HG02885 (cell line): ENCODE data around the gene DUSP8.
"Not testable (repeated sequence)": the region's sequence is repeated elsewhere in the genome, so short reads cannot be mapped to it uniquely, and the experiment has no call there.

Source experiments
- ATAC-seq: cut with Tn5 transposase; IDR thresholded peaks from one replicate; pipeline ENCODE4 v1.9.1; 2021; ENCODE audit warnings: mild to moderate bottlenecking; ENCODE audit not compliant: unreplicated experiment, poor library complexity

The DUSP8 gene

DNA sequence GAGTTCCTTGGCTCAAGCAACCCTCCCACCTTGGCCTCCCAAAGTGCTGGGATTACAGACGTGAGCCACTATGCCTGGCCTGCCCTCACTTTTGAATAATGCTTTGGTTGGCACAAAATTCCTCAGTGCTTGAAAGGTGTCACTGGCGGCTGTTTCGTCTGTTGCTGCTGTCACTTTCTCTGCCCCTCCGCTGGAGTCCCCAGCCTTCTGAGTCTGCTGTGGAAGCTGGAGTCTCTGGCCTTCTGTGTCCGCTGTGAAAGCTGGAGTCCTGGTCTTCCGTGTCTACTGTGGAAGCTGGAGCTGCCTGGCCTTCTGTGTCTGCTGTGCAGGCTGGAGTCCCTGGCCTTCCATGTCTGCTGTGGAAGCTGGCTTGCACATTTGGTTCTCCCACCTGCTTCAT is 17.9 kb upstream of the DUSP8 start:
- no peak for ATAC-seq

DNA sequence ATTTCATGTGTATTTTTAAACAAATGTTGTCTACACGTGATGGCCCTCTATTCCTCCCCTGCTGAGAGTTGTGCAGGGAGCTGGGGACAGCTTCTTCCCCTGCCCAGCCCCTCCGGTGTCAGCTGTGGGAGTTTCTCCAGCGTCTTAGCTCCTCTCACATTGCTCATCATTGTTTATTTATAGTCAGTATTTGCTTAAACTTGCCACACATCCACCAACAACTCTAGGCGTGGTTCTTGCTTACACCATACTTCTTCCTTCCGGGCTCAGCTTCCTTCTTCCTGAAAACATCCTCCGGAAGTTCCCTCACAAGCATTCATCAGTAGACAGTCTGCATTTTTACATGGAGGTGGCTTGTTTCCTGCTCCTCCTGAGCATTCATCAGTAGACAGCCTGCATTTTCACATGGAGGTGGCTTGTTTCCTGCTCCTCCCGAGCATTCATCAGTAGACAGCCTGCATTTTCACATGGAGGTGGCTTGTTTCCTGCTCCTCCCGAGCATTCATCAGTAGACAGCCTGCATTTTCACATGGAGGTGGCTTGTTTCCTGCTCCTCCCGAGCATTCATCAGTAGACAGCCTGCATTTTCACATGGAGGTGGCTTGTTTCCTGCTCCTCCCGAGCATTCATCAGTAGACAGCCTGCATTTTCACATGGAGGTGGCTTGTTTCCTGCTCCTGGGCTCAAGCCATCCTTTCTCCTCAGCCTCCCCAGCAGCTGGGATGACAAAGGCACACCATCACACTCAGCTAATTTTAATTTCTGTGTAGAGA is 17.3 kb upstream of the DUSP8 start:
- ATAC-seq: not testable (repeated sequence)

DNA sequence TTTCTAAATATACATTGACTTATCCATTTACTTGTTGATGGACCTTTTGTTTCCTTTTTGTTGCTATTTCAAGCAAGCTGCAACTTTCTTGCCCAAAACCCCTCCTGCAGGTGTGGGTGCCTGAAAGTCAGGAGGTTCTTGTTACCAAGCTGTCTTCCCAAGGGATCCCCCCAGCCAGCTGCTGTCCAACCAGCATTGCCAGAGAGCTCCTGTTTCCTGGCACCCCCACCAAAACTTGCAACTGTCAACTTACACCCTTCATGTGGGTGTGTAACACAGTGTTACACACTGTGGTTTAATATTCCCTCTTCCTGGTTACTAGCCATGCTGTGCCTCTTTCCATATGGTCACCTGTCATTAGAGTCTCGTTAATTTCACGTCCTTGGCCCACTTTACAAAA is 14.6 kb upstream of the DUSP8 start:
- ATAC-seq: no peak

DNA sequence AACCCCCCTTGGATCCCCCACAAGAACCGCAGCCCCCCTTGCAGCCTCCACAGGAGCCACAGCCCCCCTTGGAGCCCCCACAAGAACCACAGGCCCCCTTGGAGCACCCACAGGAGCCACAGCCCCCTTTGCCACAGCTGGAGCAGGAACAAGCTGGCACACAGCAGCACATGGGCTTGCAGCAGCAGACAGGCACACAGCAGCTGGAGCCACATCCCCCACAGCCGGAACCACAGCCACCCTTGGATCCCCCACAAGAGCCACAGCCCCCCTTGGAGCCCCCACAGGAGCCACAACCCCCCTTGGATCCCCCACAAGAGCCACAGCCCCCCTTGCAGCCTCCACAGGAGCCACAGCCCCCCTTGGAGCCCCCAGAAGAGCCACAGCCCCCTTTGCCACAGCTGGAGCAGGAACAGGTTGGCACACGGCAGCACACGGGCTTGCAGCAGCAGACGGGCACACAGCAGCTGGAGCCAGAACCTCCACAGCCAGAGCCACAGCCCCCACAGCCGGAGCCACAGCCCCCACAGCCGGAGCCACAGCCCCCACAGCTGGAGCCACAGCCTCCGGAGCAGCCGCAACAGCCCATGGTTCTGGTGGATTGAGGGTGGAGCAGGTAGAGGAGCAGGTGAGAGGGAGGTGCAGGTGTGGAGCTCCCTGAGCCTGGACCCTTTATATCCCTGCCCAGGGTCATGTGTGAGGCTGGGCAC is 12.7 kb upstream of the DUSP8 start, which contains the start of gene KRTAP5-1:
Gene KRTAP5-1, minus strand, starts transcription at position 623 of the 710 bp plus-strand sequence. Its CDS starts 34 bp downstream, at position 589.
- ATAC-seq: not testable (repeated sequence)

DNA sequence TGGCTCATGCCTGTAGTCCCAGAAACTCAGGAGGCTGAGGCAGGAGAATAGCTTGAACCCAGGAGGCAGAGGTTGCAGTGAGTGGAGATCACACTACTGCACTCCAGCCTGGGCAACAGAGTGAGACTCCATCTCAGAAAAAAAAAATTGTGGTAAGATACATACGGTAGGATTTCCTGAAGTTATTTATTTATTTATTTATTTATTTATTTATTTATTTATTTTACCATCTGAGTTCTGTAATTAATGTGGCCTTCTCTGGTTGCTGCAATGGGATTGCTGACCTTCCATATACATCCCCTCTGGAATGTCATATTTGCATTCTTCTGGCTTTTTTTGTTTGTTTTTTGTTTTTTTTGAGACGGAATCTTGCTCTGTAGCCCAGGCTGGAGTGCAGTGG is 10.8 kb upstream of the DUSP8 start:
- ATAC-seq: not testable (repeated sequence)

DNA sequence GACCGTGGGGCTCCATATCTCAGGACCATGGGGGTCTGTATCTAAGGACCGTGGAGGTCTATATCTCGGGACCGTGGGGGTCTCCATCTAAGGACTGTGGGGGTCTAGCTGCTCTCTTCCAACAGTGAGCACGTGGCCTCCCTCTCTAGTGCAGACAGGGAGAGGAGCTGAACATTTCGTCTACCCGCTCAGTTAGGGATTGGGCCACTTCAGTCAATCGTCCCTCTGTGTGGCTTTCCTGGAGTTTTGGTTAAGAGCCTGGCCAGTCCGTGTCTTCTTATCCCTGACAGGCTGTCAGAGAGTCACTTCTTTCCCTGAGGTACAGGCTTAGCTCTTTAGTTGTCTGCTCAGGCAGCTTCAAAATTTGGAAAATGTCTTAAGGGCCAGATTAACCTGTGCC is 9.9 kb upstream of the DUSP8 start:
- ATAC-seq: no peak

DNA sequence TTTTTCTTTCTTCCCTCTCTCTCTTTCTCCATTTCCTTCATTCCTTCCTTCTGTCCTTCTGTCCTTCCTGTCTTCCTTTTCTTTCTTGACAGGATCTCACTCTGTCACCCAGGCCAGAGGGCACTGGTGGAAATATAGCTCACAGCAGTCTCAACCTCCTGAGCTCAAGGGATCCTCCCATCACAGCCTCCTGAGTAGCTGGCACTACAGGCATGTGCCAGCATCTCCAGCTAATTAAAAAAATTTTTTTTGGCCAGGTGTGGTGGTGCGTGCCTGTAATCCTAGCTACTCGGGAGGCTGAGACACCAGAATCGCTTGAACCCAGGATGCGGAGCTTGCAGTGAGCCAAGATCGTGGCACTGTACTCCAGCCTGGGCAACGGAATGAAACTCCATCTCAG is 4.8 kb upstream of the DUSP8 start:
- no peak for ATAC-seq

DNA sequence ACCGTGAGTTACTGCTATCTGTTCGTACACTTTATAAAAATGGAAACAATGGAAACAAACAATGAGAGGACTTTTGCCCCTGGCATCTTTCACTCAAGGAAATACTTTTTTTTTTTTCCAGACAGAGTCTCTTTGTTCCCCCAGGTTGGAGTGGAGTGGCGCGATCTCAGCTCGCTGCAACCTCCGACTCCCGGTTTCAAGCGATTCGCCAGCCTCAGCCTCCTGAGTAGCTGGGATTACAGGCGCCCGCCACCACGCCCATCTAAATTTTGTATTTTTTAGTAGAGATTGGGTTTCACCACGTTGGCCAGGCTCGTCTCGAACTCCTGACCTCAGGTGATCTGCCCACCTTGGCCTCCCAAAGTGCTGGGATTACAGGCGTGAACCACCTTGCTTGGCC is 3.7 kb upstream of the DUSP8 start:
- not testable (repeated sequence) for ATAC-seq

DNA sequence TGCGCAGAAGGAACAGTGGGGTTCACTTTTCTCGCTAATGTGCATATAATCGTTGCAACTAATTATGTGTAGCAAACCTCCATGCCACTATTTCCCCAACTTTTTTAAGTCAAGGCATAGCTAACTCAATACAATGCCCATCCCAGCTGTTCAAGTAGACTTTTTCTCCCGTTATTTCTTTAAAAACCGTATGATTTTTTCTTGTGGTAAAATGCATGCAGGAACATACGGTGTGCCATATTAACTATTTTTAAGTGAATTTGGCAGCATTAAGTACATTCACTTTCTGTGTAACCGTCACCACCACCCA is 2.8 kb upstream of the DUSP8 start:
- ATAC-seq: no peak

DNA sequence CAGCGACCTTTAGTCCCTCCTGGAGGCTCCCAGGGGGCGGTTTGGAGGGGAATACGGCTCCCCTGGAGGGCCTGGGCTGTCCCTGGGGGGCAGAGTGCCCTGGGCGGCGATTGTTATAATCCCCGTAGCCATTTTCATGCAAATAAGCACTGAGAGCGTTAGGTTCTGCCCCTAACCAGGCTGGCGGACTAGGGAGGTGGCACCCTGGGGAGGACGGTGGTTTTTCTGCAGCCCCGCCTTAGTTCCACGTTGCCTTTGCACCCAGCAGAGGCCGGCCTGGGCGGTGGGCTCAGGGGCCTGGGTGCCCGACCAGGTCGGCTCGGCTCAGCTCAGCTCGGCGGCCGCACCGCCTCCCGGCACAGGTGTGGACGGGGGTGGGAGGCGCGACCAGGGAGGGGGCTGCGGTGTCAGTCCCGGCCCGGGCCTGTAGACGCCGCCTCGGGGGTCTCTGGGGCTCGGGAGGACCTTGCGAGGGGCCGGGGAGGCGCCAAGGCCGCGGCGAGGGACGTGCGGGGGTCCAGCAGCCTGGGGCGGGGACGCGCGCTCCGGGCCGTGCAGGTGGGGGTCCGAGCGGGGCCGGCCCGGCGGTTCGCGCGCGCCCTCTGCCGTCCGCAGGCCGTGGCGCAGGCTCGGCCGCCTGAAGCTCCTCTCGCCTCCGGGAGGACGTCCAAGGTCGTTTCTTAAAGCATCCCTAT is 2.3 kb upstream of the DUSP8 start:
- peak; percentile 36 for ATAC-seq

DNA sequence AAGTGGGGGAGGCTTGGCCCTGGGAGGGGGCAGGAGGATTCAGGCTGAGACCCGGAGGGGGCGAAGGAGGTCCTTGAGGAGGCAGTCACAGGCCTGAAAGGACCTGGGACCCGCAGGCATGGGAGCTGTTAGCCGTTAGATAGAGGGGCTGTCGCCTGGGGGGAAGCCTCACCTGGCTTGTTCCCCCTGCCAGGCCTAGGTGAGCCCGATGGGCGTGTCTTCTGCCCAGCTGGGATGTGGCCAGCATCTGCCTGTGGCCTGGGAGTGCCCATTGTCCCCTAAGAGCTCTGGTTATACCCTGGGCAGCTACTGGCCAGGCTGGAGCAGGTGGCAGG is 1.8 kb upstream of the DUSP8 start:
- ATAC-seq: no peak

DNA sequence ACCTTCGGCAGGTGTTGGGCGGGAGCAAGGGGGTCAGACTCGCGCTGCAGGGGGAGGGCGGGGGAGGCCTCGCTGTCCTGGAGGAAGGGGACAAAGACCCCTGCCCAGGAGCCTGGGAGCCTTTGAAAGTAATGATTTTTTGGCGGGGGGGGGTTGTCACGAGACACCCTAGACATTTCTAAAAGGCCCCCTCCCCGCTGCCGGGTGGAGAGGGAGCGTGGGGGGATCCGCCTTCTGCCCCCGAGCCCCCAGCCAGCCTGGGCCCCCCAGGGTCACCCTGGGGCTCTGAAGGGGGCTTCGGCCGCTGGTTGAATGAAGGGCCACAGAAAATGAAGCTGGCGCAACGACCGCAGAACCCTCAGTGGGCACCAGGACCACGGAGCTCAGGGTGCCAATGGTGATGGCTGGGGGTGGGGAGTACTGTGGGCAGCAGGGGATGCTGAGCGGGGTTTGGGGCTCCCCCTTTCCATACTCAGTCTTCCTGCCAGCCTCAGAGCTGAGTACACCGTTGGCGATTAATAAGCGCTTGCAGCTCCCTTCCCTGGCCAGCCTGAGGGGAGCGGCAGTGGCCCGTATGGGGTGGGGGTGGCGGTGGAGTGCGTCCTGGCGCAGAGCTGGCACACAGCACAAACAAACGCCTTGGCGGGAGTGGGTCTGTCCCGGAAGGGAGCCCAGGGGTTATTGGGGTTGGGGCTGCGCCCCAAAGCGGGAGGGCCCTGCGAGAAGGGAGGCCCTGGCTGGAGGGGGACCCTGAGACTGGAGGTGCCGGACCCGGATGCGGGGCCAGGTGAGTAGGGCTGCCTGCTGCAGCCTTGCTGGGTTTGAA is 1.2 kb upstream of the DUSP8 start:
- ATAC-seq: no peak

DNA sequence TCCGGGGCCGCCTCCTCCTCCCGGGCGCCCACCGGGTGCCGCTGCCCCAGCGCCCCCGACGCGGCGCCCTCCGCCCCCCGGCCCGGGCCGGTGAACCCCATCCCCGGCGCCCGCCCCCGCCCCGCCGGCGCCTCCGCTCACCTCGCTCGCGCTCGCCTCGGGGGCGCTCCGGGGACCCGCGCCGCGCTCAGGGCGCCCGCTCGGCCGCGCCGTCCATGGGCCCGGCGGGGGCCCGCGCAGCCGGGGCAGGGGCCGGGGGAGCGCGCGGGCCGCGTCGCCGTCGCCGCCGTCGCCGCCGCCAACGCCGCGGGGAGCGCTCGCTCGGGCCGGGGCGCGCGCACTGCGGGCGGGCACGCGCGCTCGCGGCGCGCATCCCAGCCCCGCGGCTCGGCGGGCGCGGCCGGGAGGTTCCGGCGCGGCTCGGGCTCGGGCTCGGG is 293 bp downstream of the DUSP8 start:
- ATAC-seq: no peak

DNA sequence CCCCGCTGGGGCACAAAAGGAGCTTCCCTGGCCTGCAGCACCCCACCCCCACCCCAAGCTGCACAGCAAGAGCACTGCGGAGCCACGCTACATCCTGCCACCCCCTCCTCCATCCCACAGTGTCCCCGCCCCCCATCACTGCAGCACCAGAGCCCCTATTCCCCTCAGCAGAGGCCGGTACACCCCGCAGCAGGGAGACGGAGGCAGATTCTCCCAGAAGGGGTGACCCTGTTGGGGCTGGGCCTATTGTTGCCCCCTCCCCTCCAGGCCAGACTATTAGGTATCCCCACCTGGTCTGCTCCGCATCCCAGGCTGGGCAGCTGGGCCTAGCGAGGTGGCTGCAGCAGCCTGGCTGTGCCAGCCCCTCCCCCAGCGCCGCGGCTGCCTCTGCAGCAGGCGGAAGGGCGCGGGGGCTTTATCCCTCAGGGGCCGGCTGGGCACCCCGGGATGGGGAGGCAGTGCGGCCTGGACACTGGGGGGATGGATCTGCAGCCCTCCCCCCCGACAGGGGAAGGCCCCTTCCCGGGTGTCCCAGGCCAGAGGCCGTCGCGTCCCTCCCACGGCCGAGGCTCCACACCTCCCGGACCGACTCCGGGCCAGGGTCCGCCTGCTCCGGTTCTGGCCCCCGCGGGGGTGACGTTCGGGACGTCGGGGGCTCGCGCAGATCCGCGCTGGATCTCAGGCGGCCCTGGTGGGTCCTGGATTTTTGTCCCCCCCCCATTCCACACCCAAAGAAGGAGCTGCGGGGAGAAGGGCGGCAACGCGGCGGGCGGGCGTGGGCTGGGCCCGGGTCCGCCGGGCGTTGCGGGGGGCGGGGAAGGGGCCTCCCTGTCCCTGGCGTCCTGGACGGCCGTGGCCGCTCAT is 943 bp downstream of the DUSP8 start:
- no peak for ATAC-seq

DNA sequence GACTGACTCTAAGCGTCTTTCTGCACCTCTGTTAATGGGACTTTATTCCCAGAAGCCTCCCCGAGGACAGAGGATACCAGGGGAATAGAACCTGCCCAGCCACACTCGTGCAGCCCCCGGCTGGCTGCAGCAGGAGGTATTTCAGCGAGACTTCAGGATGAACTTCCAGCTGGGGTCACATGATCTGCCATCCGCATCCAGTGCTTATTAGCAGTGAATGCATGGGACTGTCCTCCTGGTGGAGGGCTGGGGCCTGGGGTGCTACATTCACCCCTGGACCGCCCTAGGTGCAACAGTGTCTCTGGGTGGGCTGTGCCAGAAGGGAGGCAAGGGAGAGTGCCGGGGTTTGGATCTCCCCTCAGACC is 1.6 kb downstream of the DUSP8 start:
- ATAC-seq: no peak

DNA sequence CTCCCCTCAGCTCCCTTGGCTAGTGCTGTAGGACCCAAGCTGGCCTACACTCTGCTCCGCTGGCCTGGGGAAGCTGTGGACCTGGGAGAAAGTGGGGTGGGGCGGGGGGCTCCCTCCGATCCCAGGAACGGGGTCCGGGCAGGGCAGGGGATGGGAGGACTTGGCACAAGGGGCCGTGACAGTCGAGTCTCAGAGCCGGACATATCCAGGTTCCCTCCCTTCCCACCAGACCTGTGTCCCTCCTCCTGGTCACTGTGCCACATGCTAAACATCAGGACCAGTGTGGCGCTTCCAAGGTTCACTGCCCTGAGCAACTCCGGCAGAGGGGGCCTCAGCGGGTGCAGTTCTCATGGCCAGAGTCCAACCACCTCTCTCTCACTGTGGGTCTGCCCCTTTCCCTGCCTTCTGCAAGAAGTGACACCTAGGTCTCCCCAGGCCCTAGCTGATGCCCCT is 2.0 kb downstream of the DUSP8 start:
- ATAC-seq: no peak

DNA sequence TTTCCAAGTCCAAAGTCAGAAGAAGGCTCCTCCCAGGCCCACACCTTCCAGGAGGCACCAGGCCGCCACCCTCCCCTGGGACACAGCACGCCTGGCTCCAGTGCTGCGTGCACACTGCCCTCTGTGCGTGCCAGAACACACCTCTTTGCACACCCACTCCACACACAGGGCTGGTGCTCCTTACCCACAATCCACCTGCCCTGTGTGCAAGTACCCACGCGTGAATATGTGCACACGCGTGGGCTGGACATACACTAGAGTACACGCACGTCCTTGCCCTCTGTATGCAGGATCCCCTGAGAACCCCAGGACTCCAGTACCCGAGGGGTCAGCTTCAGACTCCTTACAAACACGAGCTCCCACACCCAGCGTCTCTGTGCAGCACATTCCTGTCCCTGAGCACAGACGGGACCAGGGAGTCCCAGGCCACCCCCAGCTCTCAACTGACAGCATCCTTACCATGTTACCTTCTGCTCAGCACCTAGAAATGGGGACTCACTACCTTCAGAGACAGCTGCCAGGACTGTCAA is 2.8 kb downstream of the DUSP8 start:
- ATAC-seq: no peak

DNA sequence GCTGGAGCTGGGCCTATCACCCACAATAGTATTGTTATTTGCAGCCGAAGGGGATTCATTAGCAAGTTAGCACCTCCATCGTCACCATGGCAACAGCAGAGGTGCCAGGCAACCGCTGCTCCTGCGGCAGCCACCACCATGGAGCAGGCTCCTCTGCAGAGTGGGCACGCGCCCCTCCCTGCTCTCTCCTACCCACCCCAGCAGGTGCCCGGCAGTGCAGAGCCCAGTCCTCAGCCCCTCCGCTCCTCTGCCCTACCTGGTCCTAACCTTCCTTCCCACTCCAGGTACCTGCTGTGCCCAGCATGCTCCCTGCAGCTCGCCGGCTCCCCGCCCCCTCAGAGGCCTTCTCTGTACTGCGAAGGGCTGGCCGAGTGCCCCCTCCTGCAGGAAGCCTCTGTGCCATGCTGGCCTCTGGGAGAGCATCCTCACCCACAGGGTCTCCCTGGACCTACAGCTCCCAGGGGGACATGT is 3.6 kb downstream of the DUSP8 start:
- no peak for ATAC-seq

DNA sequence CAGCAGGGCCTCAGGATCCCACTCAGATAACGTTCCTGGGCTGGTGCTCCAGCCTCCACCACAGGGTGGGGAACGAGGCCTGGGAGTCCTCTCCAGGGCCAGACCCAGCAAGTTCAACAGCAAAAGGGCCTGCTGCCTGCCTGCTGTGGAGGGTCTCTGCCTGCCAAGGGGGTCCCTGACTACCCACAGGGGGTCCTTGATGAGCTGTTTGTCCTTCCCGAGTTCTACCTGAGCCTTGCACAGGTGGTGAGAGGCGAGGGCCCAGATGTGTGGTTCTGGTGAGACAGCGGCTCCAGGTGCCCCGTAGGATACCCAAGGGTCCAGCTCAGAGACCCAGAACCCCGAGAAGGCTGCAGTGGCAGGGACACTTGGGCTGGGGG is 4.4 kb downstream of the DUSP8 start:
- ATAC-seq: no peak
